DMS53 treated with DMSO at 0.1 percent for 48 hours (cell line): ENCODE data around the gene ITSN2.
"Not testable (repeated sequence)": the region's sequence is repeated elsewhere in the genome, so short reads cannot be mapped to it uniquely, and the experiment has no call there.

ENCODE experiments used
- DNase-seq: peaks from one replicate; lab custom pipeline; 2025; ENCODE audit not compliant: unreplicated experiment; lab: John Stamatoyannopoulos, UW

Gene ITSN2

DNA sequence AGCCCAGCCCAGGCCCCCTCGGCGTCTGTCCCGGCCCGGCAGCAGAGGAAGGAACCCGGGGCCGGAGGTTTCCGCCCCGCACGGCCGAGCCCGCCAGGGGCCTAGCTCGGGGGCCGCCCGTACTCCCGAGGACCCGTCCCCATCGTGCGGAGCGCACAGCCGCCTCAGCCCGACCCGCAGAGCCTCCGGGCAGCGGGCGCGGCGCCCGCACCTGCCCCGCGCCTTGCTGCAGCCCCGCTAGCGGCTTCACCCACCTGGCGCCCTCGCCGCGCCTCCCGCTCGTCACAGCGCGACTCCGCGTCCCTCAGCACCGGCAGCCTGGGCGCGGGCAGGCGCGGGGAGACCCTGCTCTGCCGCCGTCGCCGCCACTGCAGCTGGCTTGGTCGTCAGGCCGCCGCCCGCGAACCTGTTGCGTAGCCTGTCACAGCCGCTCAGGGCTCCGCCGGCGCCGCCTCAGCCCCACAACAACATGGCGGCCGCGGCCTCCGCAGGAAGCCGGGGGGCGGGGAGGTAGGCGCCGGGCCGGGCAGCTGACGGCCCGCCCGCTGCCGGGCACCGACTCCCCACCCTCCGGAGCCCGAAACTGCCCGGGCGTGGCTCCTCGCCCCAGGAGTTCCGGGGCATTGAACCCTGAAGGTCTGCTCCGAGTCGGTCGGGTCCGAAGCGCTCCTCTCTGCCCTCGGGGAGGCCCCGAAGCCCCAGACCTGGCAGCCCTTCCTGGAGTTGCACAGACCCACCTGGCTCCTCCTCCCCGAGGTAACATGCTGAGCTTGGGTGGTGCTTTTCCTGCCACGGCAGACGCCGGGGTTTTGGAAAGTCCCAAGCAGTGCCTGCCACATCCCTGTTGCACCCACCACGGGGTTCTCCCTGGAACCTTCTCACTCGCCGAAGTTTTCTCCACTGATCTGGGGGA lies at the start of gene ITSN2:
Gene ITSN2 (minus strand): TSS at position 487 of the 913 bp plus-strand sequence. CDS start 32,454 bp downstream, outside the sequence.
- peak; percentile 52 for DNase-seq

DNA sequence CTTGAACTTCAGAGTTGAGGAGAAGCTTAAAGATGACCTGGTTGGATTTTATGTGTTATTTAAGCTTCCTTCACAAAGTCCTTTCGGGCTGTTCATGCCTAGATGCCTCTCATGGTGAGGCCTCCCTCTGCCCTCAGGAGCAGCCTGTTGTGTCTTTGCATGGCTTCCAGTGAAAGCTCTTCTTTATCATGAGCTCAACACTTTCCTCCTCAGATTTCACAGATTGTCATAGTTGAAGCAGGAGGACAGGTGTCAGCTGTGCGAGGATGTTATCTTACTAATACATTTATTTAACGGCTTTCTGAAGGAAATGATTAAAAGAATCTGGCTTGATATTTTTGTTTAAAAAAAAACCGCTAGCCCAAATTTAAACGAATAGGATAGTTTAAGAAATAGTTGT lies 48.8 kb upstream of the ITSN2 start:
- no peak for DNase-seq

DNA sequence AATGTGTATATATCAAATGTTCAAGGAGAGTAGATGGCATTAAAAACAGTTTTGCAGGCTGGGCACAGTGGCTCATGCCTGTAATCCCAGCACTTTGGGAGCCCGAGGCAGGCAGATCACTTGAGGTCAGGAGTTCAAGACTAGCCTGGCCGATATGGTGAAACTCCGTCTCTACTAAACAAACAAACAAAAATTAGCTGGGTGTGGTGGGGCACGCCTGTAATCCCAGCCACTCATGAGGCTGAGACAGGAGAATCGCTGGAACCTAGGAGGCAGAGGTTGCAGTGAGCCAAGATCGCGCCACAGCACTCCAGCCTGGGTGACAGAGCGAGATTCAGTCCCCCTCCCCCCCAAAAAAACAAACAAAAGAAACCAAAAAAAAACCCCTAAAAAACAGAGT lies 48.4 kb upstream of the ITSN2 start:
- DNase-seq: not testable (repeated sequence)

DNA sequence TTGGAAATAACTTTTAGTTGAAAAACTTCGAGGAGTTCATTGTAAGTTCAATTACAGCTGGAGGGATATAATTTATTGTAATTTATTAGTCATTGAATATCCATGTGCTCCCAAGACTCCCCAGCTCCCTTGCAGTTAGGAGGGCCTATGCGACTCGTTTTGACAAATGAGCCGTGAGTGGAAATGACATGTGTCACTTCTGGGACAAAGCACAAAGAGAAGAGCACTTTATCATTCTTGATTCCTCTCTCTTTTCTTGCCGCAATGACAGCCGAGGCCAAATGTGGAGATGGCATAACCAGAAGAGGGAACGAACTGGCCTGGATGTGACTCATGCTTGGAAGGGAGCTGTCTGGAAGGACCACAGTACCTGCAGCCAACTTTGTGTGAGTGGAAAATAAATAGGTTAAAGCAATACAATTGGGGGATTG lies 44.2 kb upstream of the ITSN2 start:
- DNase-seq: no peak

GRCh38 chr2:24403832-24404212 lies 43.5 kb upstream of the ITSN2 start:
- no peak for DNase-seq

DNA sequence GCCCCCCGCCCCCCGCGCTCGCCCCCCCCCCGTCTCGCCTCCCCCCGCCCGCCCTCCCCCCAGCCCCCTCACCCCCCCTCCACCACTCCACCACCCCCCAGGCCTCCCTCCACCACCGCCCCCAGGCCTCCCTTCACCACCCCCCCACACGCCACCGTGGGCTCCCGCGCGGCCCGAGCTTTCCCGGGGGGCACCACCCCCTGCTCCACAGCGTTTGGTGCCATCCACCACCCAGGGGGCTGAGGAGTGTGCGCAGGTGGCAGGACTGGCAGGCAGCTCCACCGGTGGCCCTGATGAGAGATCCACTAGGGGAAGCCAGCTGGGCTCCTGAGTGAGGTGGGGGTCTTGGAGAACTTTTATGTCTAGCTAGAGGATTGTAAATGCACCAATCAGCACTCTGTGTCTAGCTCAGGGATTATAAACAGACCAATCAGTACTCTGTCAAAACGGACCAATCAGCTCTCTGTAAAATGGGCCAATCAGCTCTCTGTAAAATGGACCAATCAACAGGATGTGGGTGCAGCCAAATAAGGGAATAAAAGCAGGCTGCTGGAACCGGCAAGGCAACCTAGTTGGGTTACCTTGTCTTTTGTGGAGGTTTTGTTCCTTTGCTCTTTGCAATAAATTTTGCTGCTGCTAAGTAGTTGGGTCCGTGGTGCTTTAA lies 43.0 kb upstream of the ITSN2 start:
- DNase-seq: no peak

- DNase-seq: no peak
These were observed 42.1 kb upstream of the ITSN2 start for GRCh38 chr2:24402242-24403097.

GRCh38 chr2:24400207-24400907 lies 40.0 kb upstream of the ITSN2 start:
- DNase-seq: no peak

DNA sequence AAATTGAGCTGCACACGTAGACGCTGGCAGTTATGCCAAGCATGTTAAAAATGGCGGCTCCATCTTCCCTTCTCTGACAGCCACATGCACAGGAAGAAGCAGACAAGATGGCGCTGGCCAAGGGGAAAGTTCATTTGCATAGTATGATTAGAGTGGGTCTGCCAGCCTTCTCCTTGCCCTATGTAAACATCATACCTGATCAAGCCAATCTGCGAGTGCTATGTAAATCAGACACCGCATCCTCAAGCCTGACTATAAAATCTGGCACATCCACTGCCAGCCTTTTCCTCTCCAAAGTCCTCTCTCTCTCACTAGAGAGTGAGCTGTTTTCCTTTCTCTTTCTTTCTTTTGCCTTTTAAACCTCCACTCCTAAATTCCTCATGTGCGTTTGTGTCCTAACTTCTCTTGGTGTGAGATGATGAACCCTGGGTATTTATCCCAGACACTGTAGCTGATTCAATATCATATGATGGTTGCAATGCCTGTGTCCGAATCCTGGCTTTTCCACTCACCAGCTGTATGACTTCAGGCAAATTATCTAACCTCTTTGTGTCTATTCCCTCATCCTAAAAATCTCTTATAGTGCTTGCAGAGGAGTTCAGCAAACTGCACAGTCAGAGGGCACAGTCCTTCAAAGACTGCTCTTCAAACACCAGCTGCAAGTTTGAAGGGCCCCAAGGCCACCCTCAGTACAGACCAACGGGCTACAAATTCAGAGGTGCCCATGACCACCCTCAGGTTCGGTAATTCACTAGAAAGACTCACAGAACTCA lies 39.3 kb upstream of the ITSN2 start:
- DNase-seq: no peak

DNA sequence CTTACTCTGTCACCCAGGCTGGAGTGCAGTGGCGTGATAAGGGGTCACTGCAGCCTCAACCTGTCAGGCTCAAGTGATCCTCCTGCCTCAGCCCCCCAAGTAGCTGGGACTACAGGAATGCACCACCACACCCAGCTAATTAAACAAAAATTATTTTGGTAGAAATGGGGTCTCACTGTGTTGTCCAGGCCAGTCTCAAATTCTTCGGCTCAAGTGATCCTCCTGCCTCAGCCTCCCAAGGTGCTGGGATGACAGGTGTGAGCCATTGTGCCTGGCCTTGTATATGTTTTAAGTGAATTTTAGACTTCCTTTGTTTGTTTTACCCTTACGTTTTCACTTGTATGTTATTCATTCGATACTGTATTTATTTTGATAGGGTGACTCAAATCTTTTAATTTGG lies 34.7 kb upstream of the ITSN2 start:
- DNase-seq: no peak

- no peak for DNase-seq
These were observed 32.3 kb upstream of the ITSN2 start for GRCh38 chr2:24392542-24393059.

GRCh38 chr2:24385366-24385765 lies 25.0 kb upstream of the ITSN2 start:
- no peak for DNase-seq

DNA sequence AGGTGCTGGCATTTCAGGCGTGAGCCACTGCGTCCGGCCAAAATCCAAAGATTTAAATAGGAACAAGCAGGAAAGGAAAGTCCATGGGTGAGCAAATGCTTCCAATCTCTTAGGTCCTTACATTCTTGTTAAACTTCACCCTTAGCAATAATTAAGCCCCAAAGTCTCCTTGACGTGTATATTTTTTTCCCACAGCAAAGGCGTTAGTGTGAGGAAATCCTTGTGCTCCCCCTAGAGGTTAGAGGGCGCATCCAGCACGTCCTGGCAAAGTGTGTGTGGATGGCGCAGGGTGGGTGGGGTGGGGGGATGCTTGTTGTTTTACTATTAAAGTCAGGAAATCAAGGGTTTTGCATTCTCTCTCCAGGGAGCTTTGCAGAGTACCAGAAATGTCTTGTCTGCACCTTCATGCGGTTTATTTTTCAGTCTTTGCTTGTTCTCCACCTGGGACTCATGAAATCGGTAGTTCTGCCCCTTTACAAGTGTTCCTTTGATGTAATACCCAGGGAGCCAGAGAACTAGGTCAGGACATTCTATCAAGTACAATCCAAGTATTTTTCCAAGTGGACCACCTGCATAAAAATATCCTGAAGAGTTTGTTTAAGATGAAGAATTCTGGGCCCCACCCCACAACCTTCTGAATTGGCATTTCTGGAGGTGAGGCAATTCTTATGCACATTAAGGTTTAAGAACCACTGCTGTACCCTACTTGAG lies 22.2 kb upstream of the ITSN2 start:
- peak; percentile 10 for DNase-seq

GRCh38 chr2:24380820-24381219 lies 20.5 kb upstream of the ITSN2 start:
- DNase-seq: no peak

- DNase-seq: no peak
These were observed 15.2 kb upstream of the ITSN2 start for GRCh38 chr2:24375349-24376087.

DNA sequence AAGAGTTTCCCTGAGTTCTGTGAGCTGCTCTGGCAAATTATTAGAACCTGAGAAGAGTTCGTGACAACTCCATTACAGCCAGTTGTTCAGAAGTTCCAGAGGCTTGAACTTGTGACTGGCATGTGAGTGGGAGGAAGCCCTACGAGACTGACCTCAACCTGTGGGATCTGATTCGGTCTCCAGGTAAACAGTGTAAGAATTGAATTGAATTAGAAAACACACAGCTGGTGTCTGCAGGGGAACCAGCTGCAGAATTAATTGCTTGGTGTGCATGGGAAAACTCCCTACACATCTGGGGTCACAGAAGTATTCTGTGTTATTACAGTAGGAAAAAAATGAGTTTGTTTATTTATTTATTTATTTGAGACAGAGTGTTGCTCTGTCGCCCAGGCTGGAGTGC lies 14.0 kb upstream of the ITSN2 start:
- DNase-seq: no peak

DNA sequence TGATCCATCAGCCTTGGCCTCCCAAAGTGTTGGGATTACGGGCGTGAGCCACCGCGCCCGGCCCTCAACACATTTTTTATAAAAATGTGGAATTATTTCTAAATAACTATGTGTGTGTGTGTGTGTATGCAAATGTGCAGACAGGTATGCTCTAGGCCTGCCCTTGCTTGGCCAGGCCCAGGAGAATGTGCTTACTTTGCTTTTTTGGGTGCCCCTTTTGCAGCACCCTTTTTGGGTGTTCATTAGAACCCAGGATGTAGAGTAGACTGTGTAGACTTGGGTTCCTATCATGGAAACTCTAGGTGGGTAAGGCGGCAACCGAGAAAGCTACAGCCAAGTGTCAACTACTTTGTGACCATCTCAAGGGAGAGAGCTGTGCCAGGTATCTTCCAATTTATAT lies 11.7 kb upstream of the ITSN2 start:
- DNase-seq: no peak

GRCh38 chr2:24365826-24366225 lies 5.5 kb upstream of the ITSN2 start:
- no peak for DNase-seq
